ENCODE data around the gene KCP. TPM values are rescaled to one million over a fixed set of nuclear protein-coding genes. Genes with fewer than 3 reads are reported as not detected.

KCP gene
- 1 to 10 TPM in 1 of 4 donors, under 1 TPM in 1, not detected in 2; 0.18 to 3.5 TPM for total RNA-seq

DNA sequence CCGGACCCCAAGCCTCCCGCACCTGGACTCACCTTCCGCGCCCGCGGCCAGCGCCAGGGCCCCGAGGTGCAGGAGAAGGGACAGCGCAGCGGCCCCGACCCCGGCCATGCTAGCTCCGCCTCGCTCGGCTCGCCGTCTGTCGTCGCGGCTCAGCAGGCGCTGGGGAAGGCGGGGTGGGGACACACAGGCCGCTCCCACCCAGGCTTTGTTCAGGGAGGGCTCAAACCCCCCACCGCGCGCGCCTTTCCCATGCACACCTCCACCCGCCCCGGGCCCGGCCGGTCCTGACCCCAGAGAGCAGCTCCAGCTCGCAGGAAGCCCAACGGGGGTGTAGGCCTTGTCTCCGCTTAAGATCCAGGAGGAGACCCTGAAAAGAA, at the start of gene KCP:
Gene KCP, minus strand, starts transcription at position 141 of the 377 bp plus-strand sequence. Its CDS starts 33 bp downstream, at position 108.
- no peaks in the 10 kb centered on the region for H3K4me1 ChIP-seq
- no peak within 1 kb of the TSS for H3K27ac ChIP-seq
- no peaks in the 10 kb centered on the region for H3K36me3 ChIP-seq
- no peaks in the 10 kb centered on the region for H3K9me3 ChIP-seq
- intact Hi-C loops (cut with DNase I; ENCODE audit: low total_unique reads), result no loop called here
- TF ChIP-seq POLR2A (IDR thresholded peaks at IDR 0.05), result no peak
- TF ChIP-seq, protein P1, sequence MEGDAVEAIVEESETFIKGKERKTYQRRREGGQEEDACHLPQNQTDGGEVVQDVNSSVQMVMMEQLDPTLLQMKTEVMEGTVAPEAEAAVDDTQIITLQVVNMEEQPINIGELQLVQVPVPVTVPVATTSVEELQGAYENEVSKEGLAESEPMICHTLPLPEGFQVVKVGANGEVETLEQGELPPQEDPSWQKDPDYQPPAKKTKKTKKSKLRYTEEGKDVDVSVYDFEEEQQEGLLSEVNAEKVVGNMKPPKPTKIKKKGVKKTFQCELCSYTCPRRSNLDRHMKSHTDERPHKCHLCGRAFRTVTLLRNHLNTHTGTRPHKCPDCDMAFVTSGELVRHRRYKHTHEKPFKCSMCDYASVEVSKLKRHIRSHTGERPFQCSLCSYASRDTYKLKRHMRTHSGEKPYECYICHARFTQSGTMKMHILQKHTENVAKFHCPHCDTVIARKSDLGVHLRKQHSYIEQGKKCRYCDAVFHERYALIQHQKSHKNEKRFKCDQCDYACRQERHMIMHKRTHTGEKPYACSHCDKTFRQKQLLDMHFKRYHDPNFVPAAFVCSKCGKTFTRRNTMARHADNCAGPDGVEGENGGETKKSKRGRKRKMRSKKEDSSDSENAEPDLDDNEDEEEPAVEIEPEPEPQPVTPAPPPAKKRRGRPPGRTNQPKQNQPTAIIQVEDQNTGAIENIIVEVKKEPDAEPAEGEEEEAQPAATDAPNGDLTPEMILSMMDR (IDR thresholded peaks at IDR 0.05), result no peak
- H3K4me3 ChIP-seq, result no peak within 1 kb of the TSS
- no peak for DNase-seq
- H3K27me3 ChIP-seq, result peaks cover 0 to 2% of the 10 kb centered on the region in 2 donors

DNA sequence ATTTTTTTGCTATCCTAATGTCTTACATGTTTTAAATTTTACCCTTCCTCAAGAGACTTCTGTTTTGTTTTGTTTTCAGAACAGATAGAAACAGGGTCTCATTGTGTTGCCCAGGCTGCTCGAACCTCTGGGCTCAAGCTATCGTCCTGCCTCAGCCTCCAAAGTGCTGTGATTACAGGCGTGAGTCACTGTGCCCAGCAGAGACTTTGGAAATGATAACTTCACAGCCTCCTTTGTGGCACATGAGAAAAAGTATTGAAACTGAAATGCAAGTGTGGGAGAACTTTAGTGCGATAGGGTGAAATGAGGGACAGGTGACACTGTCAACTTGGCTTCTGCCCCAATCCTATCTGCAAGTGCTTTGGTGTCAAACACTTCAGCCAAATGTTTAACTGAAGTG, 48.8 kb upstream of the KCP start:
- H3K36me3 ChIP-seq, result no peaks in the 10 kb centered on the region
- H3K4me3 ChIP-seq, result no peak overlapping the region
- no peak overlapping the region for H3K27ac ChIP-seq
- intact Hi-C loops (cut with DNase I; ENCODE audit: low total_unique reads), result no loop called here
- H3K27me3 ChIP-seq, result no peaks in the 10 kb centered on the region
- no peak for TF ChIP-seq POLR2A (IDR thresholded peaks at IDR 0.05)
- TF ChIP-seq, protein P1 (IDR thresholded peaks at IDR 0.05), result no peak
- H3K4me1 ChIP-seq, result no peaks in the 10 kb centered on the region
- no peak for DNase-seq
- H3K9me3 ChIP-seq, result no peaks in the 10 kb centered on the region

DNA sequence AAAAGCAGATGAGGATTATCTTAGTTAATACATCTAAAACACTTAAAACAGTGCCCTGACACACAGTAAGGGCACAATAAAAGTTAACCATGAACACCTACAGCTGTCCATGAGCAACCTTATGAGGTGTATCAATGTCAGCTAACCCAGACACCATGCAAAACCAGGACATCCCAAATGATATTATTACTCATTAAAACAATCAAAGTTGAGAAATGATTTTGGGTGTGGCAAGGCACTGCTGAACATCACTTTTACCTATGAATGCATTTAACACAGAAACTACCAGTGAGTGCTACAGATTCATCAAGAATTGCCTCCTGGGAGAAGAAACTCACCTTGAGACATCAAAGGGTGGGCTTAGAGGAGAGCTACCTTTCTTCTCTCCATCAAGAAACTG, 45.5 kb upstream of the KCP start:
- Histone ChIP-seq H3K36me3 (no peaks in the 10 kb centered on the region), H3K27me3 (no peaks in the 10 kb centered on the region)

DNA sequence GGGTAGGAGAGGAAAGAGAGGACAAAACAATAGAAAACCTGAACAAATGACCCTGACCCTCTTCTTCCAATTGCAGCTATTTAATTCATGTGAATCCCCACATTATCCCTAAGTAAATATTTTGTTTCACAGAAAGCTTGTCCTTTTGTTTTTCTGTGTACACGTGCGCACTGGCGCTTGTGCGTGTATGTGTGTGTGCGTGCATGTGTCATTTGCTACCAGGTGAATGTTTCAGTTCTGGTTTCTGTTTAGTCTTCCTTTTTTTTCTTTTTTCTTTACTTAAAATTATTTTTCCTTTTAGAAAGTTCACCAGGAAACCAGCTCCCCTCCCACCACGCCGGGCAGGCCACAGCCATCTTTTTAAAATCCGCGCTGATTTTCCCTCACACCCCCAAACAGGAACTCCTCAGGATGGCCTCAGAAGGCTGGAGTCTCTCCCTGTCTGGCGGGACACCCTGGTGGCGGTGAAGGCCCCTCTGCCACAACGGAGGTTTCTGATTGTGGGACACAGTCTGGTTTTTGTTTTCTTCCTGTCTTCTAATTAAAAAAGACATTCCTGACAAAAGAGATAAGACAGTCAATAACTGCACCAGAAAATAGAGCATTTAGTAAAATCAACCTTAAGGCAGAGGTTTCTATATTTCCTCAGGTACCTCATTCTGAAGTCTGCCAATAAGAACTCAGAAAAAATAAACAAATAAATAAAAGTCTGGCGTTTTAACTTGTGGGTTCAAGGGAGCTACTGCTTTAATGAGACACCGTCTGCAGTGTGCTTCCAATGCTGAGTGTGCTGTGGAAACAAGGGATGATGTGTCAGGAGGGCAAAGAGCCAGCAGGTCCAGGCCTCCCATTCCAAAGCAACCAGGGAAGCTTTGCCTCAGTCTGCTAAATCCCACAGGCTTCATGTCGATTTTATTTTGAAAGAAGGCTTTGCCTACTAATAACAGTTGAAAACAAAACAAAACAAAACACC, 44.6 kb upstream of the KCP start:
- TF ChIP-seq, protein P1 (IDR thresholded peaks at IDR 0.05), result no peak
- no peak for TF ChIP-seq POLR2A (IDR thresholded peaks at IDR 0.05)
- no peak for DNase-seq
- Histone ChIP-seq H3K27ac (no peak overlapping the region), H3K4me3 (no peak overlapping the region), H3K36me3 (no peaks in the 10 kb centered on the region), H3K9me3 (no peaks in the 10 kb centered on the region), H3K4me1 (no peaks in the 10 kb centered on the region), H3K27me3 (no peaks in the 10 kb centered on the region)
- intact Hi-C loops (cut with DNase I; ENCODE audit: low total_unique reads), result no loop called here

More for the DNA sequence above, 45.5 kb upstream of the KCP start:
- no peak overlapping the region for H3K27ac ChIP-seq
- no peaks in the 10 kb centered on the region for H3K4me1 ChIP-seq
- no peak overlapping the region for H3K4me3 ChIP-seq
- DNase-seq, result no peak
- TF ChIP-seq, protein P1 (IDR thresholded peaks at IDR 0.05), result no peak
- TF ChIP-seq POLR2A (IDR thresholded peaks at IDR 0.05), result no peak
- intact Hi-C loops (cut with DNase I; ENCODE audit: low total_unique reads), result no loop called here
- no peaks in the 10 kb centered on the region for H3K9me3 ChIP-seq

DNA sequence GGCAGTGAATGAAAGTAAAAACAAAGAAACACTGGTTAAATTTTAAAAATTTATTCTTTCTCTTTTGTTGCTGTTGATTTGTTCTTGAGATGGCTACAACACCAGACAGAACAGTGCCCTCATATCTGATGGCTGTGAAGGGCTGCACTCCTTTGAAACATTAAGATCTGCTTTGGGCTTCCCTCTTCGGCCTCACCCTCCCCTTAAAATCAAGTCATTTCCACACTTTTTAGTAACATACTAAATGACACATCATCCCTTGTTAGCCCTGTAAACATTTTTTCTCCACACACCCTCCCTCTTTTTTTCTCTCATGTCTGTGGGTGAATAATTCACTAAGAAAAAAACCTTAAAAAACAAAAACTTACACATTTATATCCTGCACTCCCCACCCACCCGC, 43.6 kb upstream of the KCP start:
- Histone ChIP-seq H3K4me3 (no peak overlapping the region), H3K9me3 (no peaks in the 10 kb centered on the region), H3K4me1 (no peaks in the 10 kb centered on the region), H3K27ac (no peak overlapping the region), H3K27me3 (no peaks in the 10 kb centered on the region), H3K36me3 (no peaks in the 10 kb centered on the region)
- intact Hi-C loops (cut with DNase I; ENCODE audit: low total_unique reads), result no loop called here
- TF ChIP-seq, protein P1 (IDR thresholded peaks at IDR 0.05), result no peak
- TF ChIP-seq POLR2A (IDR thresholded peaks at IDR 0.05), result no peak
- DNase-seq, result no peak

Measured in uterus (tissue), 4 donors.